ENCODE results near the gene INPP5A.

INPP5A gene

DNA sequence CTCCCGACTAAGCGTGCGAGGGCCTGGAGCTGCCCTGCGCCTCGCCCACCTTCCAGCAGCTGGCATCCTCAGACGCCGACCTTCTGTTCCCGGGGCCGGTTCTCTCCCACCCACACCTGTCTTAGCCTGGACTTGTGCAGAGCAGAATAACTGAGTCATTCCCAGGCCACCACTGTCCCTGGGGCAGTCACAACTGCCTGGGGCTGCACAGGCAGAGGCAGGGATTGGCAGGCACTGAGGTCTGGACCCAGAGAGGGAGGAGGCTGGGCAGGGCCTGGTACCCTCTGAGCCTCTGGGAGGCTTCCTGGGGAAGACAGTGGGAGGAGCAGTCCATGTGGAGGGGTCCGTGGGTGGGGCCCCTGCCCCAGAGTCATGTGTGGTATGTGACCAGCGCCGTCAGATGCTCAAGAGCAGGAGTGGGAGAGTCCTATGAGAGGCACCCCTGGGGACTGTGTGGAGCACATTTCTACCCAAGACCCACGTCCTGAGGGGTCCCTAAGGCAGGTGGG, 174.1 kb downstream of the INPP5A start:
- no peaks in the 10 kb centered on the region for H3K79me2 ChIP-seq (ENCODE audit: low read length)
- H2AFZ ChIP-seq (ENCODE audit: low read length): no peak overlapping the region
- H4K20me1 ChIP-seq (ENCODE audit: insufficient read depth, low read length): no peaks in the 10 kb centered on the region
- TF ChIP-seq EZH2phosphoT487 (IDR thresholded peaks at IDR 0.05; ENCODE audit: low read length): no peak
- TF ChIP-seq, protein P1, sequence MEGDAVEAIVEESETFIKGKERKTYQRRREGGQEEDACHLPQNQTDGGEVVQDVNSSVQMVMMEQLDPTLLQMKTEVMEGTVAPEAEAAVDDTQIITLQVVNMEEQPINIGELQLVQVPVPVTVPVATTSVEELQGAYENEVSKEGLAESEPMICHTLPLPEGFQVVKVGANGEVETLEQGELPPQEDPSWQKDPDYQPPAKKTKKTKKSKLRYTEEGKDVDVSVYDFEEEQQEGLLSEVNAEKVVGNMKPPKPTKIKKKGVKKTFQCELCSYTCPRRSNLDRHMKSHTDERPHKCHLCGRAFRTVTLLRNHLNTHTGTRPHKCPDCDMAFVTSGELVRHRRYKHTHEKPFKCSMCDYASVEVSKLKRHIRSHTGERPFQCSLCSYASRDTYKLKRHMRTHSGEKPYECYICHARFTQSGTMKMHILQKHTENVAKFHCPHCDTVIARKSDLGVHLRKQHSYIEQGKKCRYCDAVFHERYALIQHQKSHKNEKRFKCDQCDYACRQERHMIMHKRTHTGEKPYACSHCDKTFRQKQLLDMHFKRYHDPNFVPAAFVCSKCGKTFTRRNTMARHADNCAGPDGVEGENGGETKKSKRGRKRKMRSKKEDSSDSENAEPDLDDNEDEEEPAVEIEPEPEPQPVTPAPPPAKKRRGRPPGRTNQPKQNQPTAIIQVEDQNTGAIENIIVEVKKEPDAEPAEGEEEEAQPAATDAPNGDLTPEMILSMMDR (IDR thresholded peaks at IDR 0.05; ENCODE audit: low read length): no peak
- TF ChIP-seq EZH2 (optimal IDR thresholded peaks at IDR 0.05; ENCODE audit: low read depth, low read length): no peak
- H3F3A ChIP-seq (ENCODE audit: insufficient read depth, low read length): no peaks in the 10 kb centered on the region
- H3K4me3 ChIP-seq (ENCODE audit: low read length): no peak overlapping the region
- no peak overlapping the region for H3K9ac ChIP-seq (ENCODE audit: low read length)
- no peaks in the 10 kb centered on the region for H3K36me3 ChIP-seq (replicated peaks; ENCODE audit: insufficient read depth, low read length)
- H3K27ac ChIP-seq (ENCODE audit: low read length): no peak overlapping the region
- H3K9me3 ChIP-seq (replicated peaks; ENCODE audit: insufficient read depth, low read length): no peaks in the 10 kb centered on the region
- no peaks in the 10 kb centered on the region for H3K4me1 ChIP-seq (ENCODE audit: low read length)
- H3K27me3 ChIP-seq (replicated peaks; ENCODE audit: insufficient read depth, low read length): no peaks in the 10 kb centered on the region
- DNase-seq: no peak
- no peak overlapping the region for H3K4me2 ChIP-seq (ENCODE audit: low read depth, low read length)
- H3K9me2 ChIP-seq (replicated peaks; ENCODE audit: insufficient read depth, low read length): no peaks in the 10 kb centered on the region

DNA sequence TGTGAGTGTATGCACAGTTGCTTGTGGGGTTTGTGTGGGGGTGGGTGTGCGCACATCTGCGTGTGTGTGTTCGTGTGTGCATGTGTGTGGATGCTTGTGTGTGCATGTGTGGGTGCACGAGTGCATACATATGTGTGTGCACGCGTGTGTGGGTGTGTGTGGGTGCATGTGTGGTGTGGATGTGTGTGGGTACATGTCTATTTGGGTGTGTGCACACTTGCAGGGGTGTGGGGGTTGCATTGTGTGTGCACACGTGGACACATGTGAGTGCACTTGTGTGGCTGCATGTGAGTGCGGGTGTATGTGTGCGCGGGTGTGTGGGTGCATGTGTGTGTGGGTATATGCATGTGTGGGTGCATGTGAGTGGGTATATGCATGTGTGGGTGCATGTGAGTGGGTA, 174.7 kb downstream of the INPP5A start:
- Histone ChIP-seq H3F3A (ENCODE audit: insufficient read depth, low read length) (no peaks in the 10 kb centered on the region), H3K4me2 (ENCODE audit: low read depth, low read length) (no peak overlapping the region), H3K4me1 (ENCODE audit: low read length) (no peaks in the 10 kb centered on the region), H3K27ac (ENCODE audit: low read length) (no peak overlapping the region), H3K9me3 (replicated peaks; ENCODE audit: insufficient read depth, low read length) (no peaks in the 10 kb centered on the region), H3K79me2 (ENCODE audit: low read length) (no peaks in the 10 kb centered on the region), H2AFZ (ENCODE audit: low read length) (no peak overlapping the region), H3K4me3 (ENCODE audit: low read length) (no peak overlapping the region), H3K36me3 (replicated peaks; ENCODE audit: insufficient read depth, low read length) (no peaks in the 10 kb centered on the region), H3K27me3 (replicated peaks; ENCODE audit: insufficient read depth, low read length) (no peaks in the 10 kb centered on the region), H4K20me1 (ENCODE audit: insufficient read depth, low read length) (no peaks in the 10 kb centered on the region), H3K9me2 (replicated peaks; ENCODE audit: insufficient read depth, low read length) (no peaks in the 10 kb centered on the region), H3K9ac (ENCODE audit: low read length) (no peak overlapping the region)
- TF ChIP-seq, protein P1 (IDR thresholded peaks at IDR 0.05; ENCODE audit: low read length): no peak
- TF ChIP-seq EZH2phosphoT487 (IDR thresholded peaks at IDR 0.05; ENCODE audit: low read length) (no peak), EZH2 (optimal IDR thresholded peaks at IDR 0.05; ENCODE audit: low read depth, low read length) (no peak)
- DNase-seq: no peak

DNA sequence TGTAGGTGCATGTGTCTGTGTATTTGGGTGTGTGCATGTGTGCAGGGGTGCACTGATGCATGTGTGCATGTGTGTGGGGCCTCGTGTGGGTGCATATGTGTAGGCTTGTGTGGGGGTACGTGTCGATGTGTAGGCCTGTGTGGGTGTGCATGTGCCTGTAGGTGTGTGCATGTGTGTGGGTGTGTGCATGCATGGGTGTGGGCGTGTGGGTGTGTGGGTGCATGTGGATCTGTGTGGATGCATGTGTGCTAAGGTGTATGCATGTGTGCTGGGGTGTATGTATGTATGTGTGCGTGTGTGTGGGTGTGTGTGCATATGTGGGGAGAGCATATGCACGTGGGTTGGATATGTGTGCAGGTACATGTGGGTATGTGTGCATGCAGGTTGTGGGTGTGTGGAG, 175.2 kb downstream of the INPP5A start:
- no peaks in the 10 kb centered on the region for H3K79me2 ChIP-seq (ENCODE audit: low read length)
- TF ChIP-seq EZH2 (optimal IDR thresholded peaks at IDR 0.05; ENCODE audit: low read depth, low read length): no peak
- TF ChIP-seq, protein P1 (IDR thresholded peaks at IDR 0.05; ENCODE audit: low read length): no peak
- no peak for TF ChIP-seq EZH2phosphoT487 (IDR thresholded peaks at IDR 0.05; ENCODE audit: low read length)
- no peaks in the 10 kb centered on the region for H3F3A ChIP-seq (ENCODE audit: insufficient read depth, low read length)
- no peaks in the 10 kb centered on the region for H3K4me1 ChIP-seq (ENCODE audit: low read length)
- H3K9ac ChIP-seq (ENCODE audit: low read length): no peak overlapping the region
- DNase-seq: no peak
- H3K36me3 ChIP-seq (replicated peaks; ENCODE audit: insufficient read depth, low read length): no peaks in the 10 kb centered on the region
- no peaks in the 10 kb centered on the region for H3K9me2 ChIP-seq (replicated peaks; ENCODE audit: insufficient read depth, low read length)
- H3K27me3 ChIP-seq (replicated peaks; ENCODE audit: insufficient read depth, low read length): no peaks in the 10 kb centered on the region
- no peak overlapping the region for H3K4me2 ChIP-seq (ENCODE audit: low read depth, low read length)
- no peak overlapping the region for H3K4me3 ChIP-seq (ENCODE audit: low read length)
- no peaks in the 10 kb centered on the region for H4K20me1 ChIP-seq (ENCODE audit: insufficient read depth, low read length)
- H3K9me3 ChIP-seq (replicated peaks; ENCODE audit: insufficient read depth, low read length): no peaks in the 10 kb centered on the region
- H3K27ac ChIP-seq (ENCODE audit: low read length): no peak overlapping the region
- no peak overlapping the region for H2AFZ ChIP-seq (ENCODE audit: low read length)
